DLD1 (cell line): Measurements from ENCODE around the gene SPIN1.
"Not testable (repeated sequence)": the region's sequence is repeated elsewhere in the genome, so short reads cannot be mapped to it uniquely, and the experiment has no call there.

Experiments used
- in situ Hi-C: cut with HindIII; loops from 2 replicates; pipeline ENCODE4 v1.10.0; 2017; ENCODE audit warnings: low sequenced_read_pairs

SPIN1 gene

DNA sequence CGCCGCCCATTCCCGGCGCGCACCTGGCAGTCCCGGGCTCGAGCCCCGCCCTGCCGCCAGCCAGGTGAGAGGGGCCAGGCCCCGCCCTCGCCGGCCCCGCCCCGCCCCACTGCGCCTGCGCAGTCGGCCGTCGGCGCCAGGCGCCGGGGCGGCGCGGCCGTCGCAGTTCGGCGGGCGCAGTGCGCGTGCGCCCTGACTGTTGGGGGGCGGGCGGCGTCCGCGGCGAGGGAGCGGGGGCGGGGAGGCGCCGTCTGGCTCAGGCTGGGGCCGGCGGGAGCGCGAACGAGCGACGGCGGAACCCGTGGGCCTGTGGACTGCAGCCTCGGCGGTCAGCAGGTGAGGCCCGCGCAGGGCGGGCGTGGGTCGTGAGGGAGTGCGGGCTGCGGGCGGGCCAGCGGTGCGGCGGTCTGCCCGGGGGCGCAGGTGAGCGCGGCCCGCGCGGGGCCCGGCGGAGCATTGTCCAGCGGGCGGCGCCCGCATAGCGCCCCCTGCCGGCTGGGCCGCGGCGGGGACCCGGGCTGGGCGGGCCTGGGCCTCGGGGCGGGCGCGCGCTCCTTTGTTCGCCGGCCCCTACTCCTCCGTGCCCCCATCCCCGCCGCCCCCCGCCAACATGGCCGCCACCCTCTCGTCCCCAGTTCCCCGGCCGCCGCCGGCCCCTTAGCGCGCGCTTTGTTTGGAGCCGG lies at the start of gene SPIN1:
Gene SPIN1 (plus strand): TSS at position 242 of the 683 bp plus-strand sequence. CDS start 38,096 bp downstream, outside the sequence.
- in situ Hi-C loops: no loop called here

DNA sequence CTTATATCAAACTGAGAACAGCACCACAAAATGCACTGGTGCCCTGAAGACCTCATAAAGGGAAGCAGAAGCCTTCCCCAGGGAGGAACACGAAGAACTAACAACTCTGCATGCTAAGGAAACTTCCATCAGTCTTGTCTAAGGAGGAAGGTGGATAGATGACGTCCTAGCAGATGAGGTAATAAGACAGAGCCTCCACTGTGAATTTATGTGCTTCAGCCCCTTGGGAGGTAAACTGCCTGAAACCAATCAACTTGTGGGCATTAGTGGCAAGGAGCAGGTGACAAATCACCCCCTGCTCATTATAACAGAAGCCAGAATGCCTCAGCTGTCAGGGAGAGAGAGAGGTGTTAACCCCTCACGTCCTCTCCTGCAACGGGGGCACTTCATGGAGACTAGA lies 48.9 kb upstream of the SPIN1 start:
- in situ Hi-C loops: no loop called here

DNA sequence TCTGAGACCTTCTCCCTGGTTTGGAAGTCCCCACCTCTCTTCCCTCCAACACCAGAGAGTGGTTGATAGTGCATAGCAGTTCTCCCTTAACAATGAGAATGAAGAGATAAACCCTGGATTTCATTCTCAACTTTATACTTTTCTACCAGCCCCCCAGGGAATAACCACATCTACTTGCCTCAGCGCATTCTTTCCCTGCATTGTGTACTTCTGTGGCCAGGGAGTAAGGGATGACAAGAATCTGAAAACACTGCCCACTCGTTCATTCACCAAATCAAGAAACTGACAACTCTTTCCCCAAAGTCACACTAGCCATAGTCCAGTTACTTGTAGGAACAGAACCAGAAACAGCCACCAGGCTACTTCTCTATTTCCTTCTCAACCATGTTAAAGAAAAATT lies 46.0 kb upstream of the SPIN1 start:
- in situ Hi-C loops: no loop called here

DNA sequence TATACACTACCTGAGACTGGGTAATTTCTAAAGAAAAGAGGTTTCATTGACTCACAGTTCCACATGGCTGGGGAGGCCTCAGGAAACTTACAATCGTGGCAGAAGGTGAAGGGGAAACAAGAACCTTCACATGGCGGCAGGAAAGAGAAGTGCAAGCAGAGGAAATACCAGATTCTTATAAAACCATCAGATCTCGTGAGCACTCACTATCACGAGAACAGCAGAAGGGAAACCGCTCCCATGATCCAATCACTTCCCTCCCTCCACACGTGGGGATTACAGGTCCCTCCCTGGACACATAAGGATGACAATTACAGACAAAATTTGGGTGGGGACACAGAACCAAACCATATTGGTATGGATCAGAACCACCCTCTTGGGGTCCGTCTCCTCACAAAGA lies 44.2 kb upstream of the SPIN1 start:
- in situ Hi-C loops: no loop called here

DNA sequence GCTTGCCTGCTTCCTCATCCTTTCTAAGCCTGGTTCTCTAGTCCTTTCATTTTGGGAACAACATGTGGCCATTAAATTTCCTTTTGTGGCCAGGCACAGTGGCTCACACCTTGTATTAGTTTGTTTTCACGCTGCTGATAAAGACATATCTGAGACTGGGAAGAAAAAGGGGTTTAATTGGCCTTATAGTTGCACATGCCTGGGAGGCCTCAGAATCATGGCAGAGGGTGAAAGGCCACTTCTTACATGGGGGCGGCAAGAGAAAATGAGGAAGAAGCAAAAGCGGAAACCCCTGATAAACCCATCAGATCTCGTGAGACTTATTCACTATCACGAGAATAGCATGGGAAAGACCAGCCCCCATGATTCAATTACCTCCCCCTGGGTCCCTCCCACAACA lies 37.9 kb upstream of the SPIN1 start:
- in situ Hi-C loops: not testable (repeated sequence)

DNA sequence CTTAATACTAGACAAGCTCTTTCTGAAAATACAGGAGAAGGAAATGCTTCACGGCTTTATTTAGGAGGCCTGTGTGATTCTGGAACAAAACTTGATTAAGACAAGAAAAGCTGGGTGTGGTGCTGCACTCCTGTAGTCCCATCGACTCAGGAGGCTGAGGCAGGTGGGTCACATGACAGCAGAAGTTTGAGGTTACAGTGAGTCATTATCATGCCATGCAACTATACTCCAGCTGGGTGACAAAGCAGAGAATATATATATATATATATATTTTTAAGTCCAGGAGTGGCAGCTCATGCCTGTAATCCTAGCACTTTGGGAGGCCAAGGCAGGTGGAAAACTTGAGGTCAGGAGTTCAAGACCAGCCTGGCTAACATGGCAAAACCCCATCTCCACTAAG lies 33.1 kb upstream of the SPIN1 start:
- in situ Hi-C loops: no loop called here

DNA sequence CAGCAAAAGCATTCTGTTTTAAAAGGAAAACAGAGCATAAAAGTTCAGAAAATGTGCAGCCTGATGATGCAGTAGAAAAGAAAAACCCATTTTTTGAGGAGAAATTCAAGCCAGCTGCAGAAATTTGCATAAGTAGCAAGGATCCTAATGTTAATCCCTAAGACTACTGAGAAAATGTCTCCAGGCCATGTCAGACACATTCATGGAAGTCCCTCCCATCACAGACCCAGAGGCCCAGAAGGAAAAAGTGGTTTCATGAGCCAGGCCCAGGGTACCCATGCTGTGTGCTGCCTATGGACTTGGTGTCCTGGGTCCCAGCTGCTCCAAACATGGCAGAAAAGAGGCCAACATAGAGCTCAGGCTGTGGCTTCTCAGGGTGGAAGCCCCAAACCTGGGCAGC lies 31.0 kb upstream of the SPIN1 start:
- in situ Hi-C loops: not testable (repeated sequence)

DNA sequence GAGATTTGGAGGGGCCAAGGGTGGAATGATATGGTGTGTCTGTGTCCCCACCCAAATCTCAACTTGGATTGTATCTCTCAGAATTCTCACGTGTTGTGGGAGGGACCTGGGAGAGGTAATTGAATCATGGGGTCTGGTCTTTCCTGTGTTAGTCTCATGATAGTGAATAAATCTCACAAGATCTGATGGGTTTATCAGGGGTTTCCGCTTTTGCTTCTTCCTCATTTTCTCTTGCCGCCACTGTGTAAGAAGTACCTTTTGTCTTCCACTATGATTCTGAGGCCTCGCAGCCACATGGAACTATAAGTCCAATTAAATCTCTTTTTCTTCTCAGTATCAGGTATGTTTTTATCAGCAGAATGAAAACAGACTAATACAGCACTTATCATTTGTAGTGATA lies 29.5 kb upstream of the SPIN1 start:
- in situ Hi-C loops: no loop called here

DNA sequence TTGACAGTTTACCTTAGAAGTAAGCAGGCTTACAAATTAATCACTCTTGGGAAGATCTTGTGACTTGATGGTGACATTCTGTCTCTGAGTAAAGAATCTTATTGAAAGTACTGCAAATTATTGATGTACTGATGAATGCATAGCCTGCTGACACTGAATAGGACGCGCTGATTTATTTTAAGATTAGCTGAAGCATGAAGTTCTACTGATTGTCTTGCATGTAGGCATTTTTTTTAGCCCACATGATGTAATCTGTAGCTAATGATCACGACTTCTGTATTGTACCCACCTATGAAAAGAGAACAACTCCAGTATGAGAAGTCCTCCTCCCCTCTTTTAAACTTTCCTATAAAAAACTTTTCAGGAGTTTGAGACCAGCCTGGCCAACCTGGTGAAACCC lies 28.3 kb upstream of the SPIN1 start:
- in situ Hi-C loops: no loop called here

DNA sequence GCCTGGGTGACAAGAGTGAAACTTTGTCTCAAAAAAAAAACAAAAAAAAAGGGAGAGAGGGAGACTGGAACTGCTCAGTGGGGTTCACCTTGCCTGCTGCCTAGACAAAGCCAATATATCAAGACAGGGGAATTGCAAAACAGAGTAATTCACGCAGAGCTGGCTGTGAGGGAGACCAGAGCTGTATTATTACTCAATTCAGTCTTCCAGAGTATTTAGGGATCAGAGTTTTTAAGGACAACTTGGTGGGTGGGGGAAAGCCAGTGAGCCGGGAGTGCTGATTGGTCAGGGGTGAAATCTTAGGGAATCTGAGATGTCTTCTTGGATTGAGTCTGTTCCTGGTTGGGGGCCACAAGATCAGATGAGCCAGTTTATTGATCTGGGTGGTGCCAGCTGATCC lies 25.6 kb upstream of the SPIN1 start:
- in situ Hi-C loops: no loop called here

DNA sequence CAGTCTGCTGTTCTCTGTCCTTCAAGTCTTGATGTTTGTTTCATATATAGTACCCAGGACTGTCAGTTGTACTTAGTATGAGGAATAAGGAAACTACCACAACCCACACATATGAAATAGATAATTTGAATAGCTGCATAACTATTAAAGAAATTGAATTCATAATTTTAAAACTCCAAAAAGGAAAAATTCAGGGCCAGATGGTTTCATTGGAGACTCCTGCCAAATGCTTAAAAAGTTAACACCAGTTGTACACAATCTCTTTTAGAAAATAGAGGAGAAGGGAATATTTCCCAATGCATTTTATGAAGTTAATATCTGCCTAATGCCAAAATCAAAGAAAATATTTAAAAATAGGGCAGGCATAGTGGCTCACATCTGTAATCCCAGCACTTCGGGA lies 24.6 kb upstream of the SPIN1 start:
- in situ Hi-C loops: no loop called here

DNA sequence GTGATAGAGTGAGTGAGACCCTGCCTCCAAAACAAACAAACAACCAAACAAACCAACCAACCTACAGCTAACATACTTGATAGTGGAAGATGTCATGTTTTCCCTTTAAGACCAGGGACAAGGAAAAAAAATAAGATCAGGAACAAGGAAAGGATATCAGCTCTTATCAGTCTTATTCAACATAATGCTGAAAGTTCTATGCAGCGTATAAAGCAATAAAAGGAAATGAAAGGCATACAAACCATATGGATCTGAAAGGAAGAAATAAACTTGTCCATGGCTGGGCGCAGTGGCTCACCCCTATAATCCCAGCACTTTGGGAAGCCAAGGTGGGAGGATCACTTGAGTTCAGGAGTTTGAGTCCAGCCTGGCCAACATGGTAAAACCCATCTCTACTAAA lies 23.5 kb upstream of the SPIN1 start:
- in situ Hi-C loops: no loop called here

DNA sequence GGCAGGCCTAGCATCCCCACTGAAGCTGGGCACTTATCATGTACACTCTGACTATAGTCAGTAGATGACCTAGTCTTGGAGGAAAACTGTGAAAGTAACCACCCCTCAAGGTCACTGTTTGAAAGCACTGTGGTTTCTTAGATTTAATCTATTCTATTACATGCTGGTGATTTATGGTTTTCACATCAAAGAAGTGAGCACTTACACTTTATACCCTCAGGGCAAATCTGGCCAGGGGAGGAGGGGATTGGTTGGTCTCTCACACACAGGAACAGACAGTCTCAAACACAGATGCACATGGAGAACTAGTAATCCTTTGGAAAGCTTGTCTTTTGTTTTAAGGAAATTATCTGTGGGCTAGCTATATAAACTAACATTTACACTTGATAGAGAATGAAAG lies 17.9 kb upstream of the SPIN1 start:
- in situ Hi-C loops: no loop called here

DNA sequence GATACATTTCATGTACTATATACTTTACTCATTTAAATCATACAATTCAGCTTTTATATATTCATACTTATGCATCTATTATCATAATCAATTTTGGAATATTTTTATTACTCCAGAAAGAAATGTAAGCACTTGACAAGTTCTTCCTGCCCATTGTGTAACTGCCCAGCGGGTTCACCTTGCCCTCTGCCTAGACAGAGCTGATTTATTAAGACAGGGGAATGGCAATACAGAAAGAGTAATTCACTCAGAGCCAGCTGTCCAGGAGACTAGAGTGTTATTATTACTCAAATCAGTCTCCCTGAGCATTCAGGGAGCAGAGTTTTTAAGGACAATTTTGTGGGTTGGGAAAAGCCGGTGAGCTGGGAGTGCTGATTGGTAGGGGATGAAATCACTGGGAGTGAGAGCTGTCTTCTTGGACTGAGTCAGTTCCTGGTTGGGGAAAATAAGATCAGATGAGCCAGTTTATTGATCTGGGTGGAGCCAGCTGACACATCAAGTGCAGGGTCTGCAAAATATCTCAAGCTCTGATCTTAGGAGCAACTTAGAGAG lies 16.1 kb upstream of the SPIN1 start:
- in situ Hi-C loops: no loop called here

DNA sequence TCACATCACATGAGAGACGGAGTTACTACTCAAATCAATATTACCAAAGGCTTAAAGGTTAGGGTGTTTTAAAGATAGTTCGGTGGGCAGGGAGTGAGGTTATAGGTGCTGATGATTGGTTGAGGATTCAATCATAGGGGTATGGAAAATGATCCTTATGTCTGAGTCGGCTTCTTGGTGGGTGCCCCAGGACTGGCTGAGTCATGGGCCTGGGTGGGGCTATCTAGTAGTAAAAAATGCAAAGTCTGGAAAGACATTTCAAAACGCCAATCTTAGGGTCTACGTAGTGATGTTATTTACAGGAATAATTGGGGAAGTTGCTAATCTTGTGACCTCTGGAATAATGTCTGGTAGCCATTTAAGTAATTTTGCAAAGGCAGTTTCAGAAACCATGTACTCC lies 15.2 kb upstream of the SPIN1 start:
- in situ Hi-C loops: no loop called here

DNA sequence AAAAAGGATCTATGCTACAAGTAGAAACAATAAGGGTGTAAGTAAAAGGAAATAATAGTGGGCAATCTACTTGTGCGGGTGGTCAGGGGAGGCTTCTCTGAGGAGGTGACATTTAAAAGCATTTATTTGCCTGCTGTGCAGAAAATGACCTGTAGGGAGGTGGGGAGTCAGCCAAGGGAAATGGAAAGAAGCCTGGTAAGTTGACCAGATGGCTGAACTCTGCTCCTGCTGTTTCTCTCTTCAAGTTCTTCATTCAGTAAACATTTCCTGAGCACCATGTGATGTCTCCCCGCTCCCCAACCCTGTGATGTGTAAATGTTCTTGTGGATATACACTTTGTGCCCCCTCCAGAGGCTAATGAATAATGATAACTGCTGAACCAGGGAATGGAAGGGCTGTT lies 9.9 kb upstream of the SPIN1 start:
- in situ Hi-C loops: no loop called here

DNA sequence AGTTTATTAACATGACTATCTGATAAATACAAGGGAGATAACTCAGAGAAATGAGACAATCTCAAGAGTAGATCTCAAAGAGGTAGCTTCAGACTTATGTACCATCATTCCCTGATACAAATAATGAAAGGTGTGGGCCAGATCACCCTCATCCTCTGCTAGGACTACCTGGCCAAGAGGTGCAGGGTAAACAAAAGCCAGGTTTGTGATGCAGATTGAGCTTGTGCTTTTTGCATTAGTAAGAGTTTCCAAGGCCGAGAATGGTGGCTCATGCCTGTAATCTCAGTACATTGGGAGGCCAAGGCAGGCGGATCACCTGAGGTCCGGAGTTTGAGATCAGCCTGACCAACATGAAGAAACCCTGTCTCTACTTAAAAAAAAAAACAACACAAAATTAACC lies 8.9 kb upstream of the SPIN1 start:
- in situ Hi-C loops: no loop called here

DNA sequence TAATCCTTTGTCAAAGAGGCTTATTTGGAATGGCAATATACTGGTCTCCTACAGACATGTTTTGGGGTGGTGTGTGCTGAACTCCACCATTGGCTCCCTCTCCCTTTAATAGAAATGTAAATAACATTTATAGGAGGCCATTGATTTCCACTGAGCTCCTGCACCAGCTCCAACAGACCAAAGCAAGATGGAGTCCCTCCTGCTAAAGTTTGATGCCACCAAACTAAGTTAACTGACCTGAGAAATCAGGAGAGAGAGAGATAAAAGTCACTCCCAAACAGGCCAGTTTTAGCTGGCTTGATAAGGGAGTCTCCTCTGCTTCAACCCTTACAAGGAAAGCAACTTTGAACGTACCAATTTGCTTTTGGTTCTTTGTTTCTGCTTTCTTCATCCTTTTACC lies 8.1 kb upstream of the SPIN1 start:
- in situ Hi-C loops: no loop called here

DNA sequence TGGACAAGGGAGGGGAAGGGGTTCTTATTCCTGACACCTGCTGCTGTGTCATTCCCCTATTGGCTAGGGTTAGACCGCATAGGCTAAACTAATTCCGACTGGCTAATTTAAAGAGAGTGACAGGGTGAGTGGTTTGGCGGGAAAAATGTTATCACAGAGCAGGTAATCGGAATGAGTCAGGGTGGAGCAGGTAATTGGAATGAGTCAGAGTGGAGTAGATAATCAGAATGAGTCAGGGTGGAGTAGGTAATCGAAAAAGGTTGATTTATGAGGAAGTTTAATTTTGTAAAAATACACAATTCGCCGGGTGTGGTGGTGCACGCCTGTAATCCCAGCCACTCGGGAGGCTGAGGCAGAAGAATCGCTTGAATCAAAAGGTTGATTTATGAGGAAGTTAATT lies 6.9 kb upstream of the SPIN1 start:
- in situ Hi-C loops: not testable (repeated sequence)

DNA sequence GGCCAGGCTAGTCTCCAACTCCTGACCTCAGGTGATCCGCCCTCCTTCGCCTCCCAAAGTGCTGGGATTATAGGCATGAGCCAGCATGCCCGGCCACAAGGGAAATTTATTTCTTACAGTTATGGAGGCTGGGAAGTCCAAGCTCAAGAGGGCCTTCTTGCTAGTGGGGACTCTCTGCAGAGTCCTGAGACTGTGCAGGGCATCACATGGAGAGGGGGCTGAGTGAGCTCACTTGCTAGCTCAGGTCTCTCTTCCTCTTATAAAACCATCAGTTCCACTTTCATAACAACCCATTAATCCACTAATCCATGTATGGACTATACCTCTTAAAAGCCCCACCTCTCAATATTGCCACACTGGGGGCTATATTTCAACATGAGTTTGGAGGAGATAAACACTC lies 5.1 kb upstream of the SPIN1 start:
- in situ Hi-C loops: no loop called here

DNA sequence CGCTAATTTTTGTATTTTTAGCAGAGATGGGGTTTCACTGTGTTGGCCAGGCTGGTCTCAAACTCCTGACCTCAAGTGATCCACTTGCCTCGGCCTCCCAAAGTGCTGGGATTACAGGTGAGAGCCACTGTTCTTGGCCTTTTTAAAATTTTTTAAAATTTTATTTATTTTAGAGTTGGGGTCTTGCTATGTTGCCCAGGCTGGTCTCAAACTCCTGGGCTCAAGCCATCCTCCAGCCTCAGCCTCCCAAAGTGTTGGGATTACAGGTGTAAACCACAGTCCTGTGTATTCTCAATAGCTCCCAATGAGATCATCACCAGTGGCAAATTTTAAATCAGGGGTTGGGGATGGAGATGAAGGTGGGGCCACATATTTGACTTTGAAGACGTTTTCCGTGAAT lies 2.1 kb upstream of the SPIN1 start:
- in situ Hi-C loops: not testable (repeated sequence)

DNA sequence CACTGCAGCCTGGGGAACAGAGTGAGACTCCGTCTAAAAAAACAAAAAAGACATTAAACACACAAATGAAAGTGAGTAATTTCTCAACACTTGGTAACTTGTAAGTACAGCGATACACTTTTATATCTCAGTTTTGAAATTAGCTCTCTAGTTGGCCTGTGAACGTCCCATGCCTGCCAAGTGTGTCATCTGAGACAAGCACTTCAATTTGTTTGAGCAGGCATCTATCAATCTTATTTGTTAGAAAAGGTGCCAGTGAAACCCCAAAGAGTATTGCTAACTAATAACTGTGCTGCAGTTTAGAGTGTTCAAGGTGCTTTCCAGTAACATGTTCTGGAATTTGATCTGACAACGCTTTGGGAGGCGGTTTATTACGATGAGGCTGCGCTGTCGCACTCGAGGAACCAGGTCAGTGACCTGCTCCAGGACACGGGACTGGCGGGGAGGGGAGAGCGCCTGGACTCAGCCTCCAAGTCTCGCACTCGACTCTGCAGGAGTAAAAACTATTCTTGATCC lies 1.1 kb upstream of the SPIN1 start:
- in situ Hi-C loops: no loop called here
